ENCODE measurements around the gene TMEM198.

TMEM198 gene

DNA sequence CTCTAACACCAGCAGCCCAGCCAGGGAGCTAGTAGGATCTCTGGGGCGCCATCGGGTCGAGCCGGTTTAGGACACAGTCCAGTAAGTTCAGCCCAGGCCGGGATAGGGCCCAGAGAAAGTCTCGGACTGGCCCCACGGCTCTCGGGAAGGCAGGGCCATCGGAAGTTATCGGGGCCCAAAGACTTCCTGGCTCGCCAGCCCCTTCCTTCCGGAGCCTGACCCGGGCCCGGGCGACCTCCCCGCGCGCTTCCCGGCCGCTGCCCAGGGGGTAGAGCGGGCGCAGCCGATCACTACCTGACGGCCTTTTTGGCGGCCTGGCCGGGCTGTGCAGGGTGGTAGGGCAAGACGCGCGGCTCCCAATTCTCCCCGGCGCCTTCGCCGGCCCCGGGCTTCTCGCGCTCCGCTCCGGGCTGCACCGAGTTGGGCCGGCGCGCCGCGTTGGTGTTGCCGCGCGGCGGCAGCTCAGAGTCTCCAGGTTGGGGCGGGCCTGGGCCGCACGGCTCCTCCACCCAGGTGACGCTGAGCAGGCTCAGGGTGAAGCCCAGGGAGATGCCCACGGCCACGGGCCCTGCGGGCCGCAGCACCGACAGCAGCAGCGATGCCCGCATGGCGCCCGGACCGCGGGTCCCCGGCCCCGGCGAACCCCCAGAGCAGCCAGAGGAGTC lies 765 bp upstream of the TMEM198 start:
- Mint-ChIP-seq H3K27me3 (peaks cover 76% of the 10 kb centered on the region), H3K27ac (no peak overlapping the region), H3K9me3 (no peaks in the 10 kb centered on the region)

GRCh38 chr2:219544567-219544966 lies 739 bp downstream of the TMEM198 start:
- Mint-ChIP-seq H3K27ac (no peak overlapping the region), H3K9me3 (no peaks in the 10 kb centered on the region), H3K4me1 (peaks cover 20% of the 10 kb centered on the region), H3K4me3 (peak overlapping the region; percentile 79), H3K36me3 (peaks cover 6% of the 10 kb centered on the region), H3K27me3 (peaks cover 76% of the 10 kb centered on the region)
- no peak for ATAC-seq

More for the DNA sequence above, 765 bp upstream of the TMEM198 start:
- Mint-ChIP-seq H3K36me3 (peaks cover 14% of the 10 kb centered on the region), H3K4me3 (peak overlapping the region; percentile 77), H3K4me1 (peaks cover 20% of the 10 kb centered on the region)
- ATAC-seq = peak; percentile 62

- no peak overlapping the region for H3K27ac Mint-ChIP-seq
- H3K36me3 Mint-ChIP-seq = no peaks in the 10 kb centered on the region
- no peak for ATAC-seq
- no peak overlapping the region for H3K4me3 Mint-ChIP-seq
- peaks cover 75% of the 10 kb centered on the region for H3K27me3 Mint-ChIP-seq
- H3K4me1 Mint-ChIP-seq = peaks cover 20% of the 10 kb centered on the region
- no peaks in the 10 kb centered on the region for H3K9me3 Mint-ChIP-seq
Measured at GRCh38 chr2:219545295-219545942, 1.6 kb downstream of the TMEM198 start.

DNA sequence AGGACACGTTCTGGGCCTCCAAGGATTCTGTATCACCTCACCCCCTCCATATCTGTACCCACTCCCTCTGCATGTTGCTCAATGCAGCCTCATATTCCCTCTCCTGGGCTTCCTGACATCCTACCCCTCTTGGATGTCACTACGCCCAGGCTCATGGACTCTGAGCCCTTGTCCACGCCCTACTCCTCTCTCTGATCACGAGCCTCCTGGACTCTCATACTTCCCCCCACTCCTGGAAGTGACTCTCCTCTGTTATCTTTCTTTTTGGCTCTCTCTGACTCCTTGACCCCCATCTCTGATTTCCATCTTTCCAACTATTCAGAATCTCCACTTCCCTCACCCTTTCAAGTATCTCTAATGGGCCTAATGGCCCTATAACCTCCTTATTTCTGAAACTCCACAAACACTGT lies 2.1 kb downstream of the TMEM198 start:
- Mint-ChIP-seq H3K27me3 (peaks cover 75% of the 10 kb centered on the region), H3K36me3 (no peaks in the 10 kb centered on the region), H3K27ac (no peak overlapping the region), H3K4me1 (peaks cover 24% of the 10 kb centered on the region), H3K4me3 (no peak overlapping the region), H3K9me3 (no peaks in the 10 kb centered on the region)
- no peak for ATAC-seq

DNA sequence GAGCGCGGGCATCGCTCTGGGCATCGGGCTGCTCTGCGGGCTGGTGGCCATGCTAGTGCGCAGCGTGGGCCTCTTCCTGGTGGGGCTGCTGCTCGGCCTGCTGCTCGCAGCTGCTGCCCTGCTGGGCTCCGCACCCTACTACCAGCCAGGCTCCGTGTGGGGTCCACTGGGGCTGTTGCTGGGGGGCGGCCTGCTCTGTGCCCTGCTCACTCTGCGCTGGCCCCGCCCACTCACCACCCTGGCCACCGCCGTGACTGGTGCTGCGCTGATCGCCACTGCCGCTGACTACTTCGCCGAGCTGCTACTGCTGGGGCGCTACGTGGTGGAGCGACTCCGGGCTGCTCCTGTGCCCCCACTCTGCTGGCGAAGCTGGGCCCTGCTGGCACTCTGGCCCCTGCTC lies 3.8 kb downstream of the TMEM198 start:
- Mint-ChIP-seq H3K9me3 (no peaks in the 10 kb centered on the region), H3K27ac (no peak overlapping the region), H3K36me3 (no peaks in the 10 kb centered on the region), H3K4me1 (peaks cover 27% of the 10 kb centered on the region), H3K4me3 (no peak overlapping the region), H3K27me3 (peaks cover 83% of the 10 kb centered on the region)
- no peak for ATAC-seq

DNA sequence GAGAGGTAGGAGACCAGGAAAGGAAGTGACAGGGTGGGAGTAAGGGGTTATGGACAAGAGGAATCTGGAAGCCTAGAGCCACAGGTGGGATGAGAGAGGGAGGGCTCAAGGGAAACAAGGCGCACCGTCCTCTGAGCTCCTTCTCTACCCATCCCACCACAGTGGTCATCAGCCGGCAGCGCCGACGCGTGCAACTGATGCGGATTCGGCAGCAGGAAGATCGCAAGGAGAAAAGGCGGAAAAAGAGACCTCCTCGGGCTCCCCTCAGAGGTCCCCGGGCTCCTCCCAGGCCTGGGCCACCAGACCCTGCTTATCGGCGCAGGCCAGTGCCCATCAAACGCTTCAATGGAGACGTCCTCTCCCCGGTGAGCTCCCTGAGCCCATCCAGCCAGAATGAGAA lies 5.2 kb downstream of the TMEM198 start:
- Mint-ChIP-seq H3K9me3 (no peaks in the 10 kb centered on the region), H3K4me3 (no peak overlapping the region), H3K27ac (no peak overlapping the region), H3K27me3 (peaks cover 91% of the 10 kb centered on the region), H3K4me1 (peaks cover 23% of the 10 kb centered on the region), H3K36me3 (no peaks in the 10 kb centered on the region)
- ATAC-seq = no peak

DNA sequence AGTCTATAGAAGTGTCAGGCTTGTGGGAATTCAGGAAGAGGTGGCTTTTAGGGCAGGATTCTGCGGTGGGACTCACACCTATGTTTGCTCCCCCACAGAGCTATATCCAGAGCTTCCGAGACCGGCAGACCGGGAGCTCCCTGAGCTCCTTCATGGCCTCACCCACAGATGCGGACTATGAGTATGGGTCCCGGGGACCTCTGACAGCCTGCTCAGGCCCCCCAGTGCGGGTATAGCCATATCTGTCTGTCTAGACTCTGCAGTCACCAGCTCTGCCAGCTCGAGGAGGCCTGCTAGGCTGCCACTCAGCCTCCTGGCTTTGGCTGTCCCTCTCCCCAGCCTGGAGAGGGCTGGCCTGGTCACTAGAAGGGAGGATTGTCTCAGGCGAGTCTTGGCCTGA lies 5.8 kb downstream of the TMEM198 start:
- ATAC-seq = no peak
- Mint-ChIP-seq H3K9me3 (no peaks in the 10 kb centered on the region), H3K27me3 (peaks cover 91% of the 10 kb centered on the region), H3K36me3 (no peaks in the 10 kb centered on the region), H3K4me1 (peaks cover 17% of the 10 kb centered on the region), H3K4me3 (no peak overlapping the region), H3K27ac (no peak overlapping the region)

GRCh38 chr2:219551441-219552381 lies 7.9 kb downstream of the TMEM198 start:
- Mint-ChIP-seq H3K4me3 (peak overlapping the region; percentile 66), H3K9me3 (no peaks in the 10 kb centered on the region), H3K27me3 (peaks cover 91% of the 10 kb centered on the region), H3K36me3 (no peaks in the 10 kb centered on the region), H3K4me1 (peaks cover 15% of the 10 kb centered on the region), H3K27ac (no peak overlapping the region)
- peak; percentile 5 for ATAC-seq

DNA sequence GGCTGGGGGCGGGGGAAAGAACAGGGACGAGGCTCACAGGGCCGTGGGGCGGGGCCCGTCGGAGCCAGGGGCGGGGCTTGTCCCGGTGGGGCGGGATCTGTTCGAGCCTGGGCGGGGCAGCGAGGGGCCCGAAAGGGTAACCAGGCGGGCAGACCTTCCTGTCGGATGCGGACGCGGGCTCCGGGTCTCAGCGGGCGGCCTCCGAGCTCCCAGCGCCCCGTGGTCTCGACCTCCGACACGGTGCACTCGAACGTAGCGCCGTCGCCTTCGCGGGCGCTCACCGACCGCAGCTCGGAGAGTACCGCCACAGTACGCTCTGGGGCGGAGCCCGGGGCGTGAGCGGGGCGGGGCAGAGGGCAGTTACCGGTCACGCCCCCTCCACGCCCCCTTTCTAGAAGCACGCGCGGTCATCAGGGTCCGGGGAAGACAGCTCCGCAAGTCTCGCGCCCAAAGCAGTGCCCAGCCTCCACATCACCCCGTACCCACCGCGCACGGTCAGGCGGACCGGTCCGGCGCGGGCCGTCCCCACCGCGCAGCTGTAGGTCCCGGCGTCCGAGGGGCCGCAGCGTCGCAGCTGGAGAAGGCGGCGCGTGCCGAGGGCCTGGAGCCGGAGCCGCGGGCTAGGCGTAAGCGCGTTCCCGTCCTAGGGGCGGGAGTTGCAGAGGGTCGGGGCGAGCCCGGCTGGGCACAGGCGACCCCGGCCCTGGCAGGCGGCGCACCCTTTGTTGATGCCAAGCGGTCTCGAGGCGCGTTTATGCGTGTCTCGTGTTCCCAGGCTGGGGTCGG lies 8.7 kb downstream of the TMEM198 start:
- Mint-ChIP-seq H3K27me3 (peaks cover 87% of the 10 kb centered on the region), H3K4me1 (peaks cover 15% of the 10 kb centered on the region), H3K27ac (no peak overlapping the region), H3K9me3 (no peaks in the 10 kb centered on the region), H3K4me3 (peak overlapping the region; percentile 66), H3K36me3 (no peaks in the 10 kb centered on the region)
- ATAC-seq = peak; percentile 82

GRCh38 chr2:219553168-219553417 lies 9.3 kb downstream of the TMEM198 start:
- H3K4me1 Mint-ChIP-seq = peaks cover 15% of the 10 kb centered on the region
- H3K9me3 Mint-ChIP-seq = no peaks in the 10 kb centered on the region
- no peak overlapping the region for H3K27ac Mint-ChIP-seq
- H3K36me3 Mint-ChIP-seq = no peaks in the 10 kb centered on the region
- ATAC-seq = no peak
- peaks cover 86% of the 10 kb centered on the region for H3K27me3 Mint-ChIP-seq
- no peak overlapping the region for H3K4me3 Mint-ChIP-seq

DNA sequence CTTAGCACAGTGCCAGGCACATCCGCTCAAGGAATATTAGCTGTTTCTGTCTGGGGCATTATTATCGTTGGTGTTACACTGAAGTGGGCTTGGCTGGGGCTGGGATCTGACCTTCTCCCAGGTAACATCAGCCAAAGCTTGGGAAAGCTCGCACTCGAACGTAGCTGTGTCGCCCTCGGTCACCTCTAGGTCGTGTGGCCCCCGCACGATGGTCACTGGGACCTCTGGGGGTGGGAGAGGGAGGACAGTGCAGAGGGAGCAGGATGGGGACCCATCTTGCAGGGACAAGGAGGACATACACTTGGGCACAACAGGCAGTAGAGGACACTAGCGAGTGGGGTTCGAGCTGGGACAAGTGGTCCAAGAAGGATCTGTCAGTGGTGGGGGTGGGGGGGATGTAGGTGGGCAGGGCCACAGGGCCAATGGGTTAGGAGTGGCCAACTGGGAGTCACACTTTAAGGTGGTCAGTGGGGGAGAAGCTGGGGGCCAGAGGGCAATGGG lies 9.7 kb downstream of the TMEM198 start:
- ATAC-seq = no peak
- no peaks in the 10 kb centered on the region for H3K36me3 Mint-ChIP-seq
- H3K9me3 Mint-ChIP-seq = no peaks in the 10 kb centered on the region
- H3K4me3 Mint-ChIP-seq = no peak overlapping the region
- H3K27ac Mint-ChIP-seq = no peak overlapping the region
- H3K27me3 Mint-ChIP-seq = peaks cover 86% of the 10 kb centered on the region
- H3K4me1 Mint-ChIP-seq = peaks cover 15% of the 10 kb centered on the region

DNA sequence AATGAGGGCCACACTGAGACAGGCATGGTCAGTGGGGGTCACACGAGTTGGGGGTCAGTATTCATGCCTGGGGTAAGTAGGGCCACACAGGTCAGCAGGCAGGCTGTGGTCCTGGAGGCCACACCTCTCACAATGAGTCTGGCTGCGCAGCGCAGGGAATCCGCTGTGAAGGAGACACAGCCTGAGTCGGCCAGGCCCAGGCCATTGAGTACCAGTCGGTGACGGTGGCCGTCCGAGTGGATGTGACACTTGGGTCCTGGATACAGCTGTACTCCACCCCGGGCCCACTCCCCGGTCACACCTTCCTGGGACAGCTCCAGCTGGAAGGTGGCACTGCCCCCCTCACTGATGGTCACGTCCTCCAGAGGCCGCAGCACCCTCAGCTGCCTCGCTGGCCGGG lies 10.5 kb downstream of the TMEM198 start:
- peaks cover 86% of the 10 kb centered on the region for H3K27me3 Mint-ChIP-seq
- ATAC-seq = no peak
- H3K27ac Mint-ChIP-seq = no peak overlapping the region
- no peaks in the 10 kb centered on the region for H3K36me3 Mint-ChIP-seq
- no peak overlapping the region for H3K4me3 Mint-ChIP-seq
- peaks cover 15% of the 10 kb centered on the region for H3K4me1 Mint-ChIP-seq
- no peaks in the 10 kb centered on the region for H3K9me3 Mint-ChIP-seq

GRCh38 chr2:219555956-219556355 lies 12.1 kb downstream of the TMEM198 start:
- Mint-ChIP-seq H3K9me3 (no peaks in the 10 kb centered on the region), H3K4me3 (no peak overlapping the region), H3K27ac (no peak overlapping the region), H3K36me3 (no peaks in the 10 kb centered on the region), H3K27me3 (peaks cover 74% of the 10 kb centered on the region), H3K4me1 (peaks cover 12% of the 10 kb centered on the region)
- ATAC-seq = no peak

GRCh38 chr2:219556413-219556812 lies 12.6 kb downstream of the TMEM198 start:
- H3K27ac Mint-ChIP-seq = no peak overlapping the region
- H3K36me3 Mint-ChIP-seq = no peaks in the 10 kb centered on the region
- H3K4me1 Mint-ChIP-seq = peaks cover 8% of the 10 kb centered on the region
- H3K4me3 Mint-ChIP-seq = no peak overlapping the region
- peaks cover 69% of the 10 kb centered on the region for H3K27me3 Mint-ChIP-seq
- ATAC-seq = no peak
- H3K9me3 Mint-ChIP-seq = no peaks in the 10 kb centered on the region

DNA sequence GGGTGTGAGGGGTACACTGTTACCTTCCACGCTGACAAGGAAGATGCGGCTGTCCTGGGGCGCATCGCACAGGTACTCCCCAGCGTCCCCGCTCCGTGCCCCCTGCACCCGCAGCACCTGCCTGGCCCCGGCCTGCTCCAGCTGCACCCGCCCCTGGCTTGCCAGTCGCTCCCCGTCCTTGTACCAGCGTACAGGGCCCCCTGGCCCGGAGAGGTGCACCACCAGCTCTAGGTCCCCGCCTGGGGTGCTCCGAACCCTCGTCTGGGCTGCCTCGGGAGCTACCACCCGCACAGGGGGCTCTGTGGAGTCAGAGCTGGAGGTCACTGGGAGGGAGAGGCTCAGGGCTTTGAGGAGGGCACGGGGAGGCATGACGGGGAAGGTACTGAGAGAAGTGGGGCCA lies 13.5 kb downstream of the TMEM198 start:
- Mint-ChIP-seq H3K4me1 (no peaks in the 10 kb centered on the region), H3K27me3 (peaks cover 66% of the 10 kb centered on the region), H3K36me3 (no peaks in the 10 kb centered on the region), H3K4me3 (no peak overlapping the region), H3K9me3 (no peaks in the 10 kb centered on the region), H3K27ac (no peak overlapping the region)
- no peak for ATAC-seq

All from stimulated activated memory B cell treated with anti-CD40 and anti-IgM and Interleukin-4, amounts not matched to agents 10 μg/mL and 1 μg/mL and 100 μg/mL, for 72 hours (primary cell).